Measurements from ENCODE around the gene NUSAP1. TPM values are rescaled to one million over a fixed set of nuclear protein-coding genes. Genes with fewer than 3 reads are reported as not detected.
"Not testable (repeated sequence)": the region's sequence is repeated elsewhere in the genome, so short reads cannot be mapped to it uniquely, and the experiment has no call there.

Gene NUSAP1
- total RNA-seq, result 12.5 and 28.8 TPM in 2 replicates

- peak; percentile 100 for DNase-seq (ENCODE audit: low read depth in 2 of 2)
Measured at GRCh38 chr15:41332194-41333025, at the start of gene NUSAP1, which contains the start of gene OIP5. NUSAP1 (plus strand) TSS chr15:41332881; CDS start chr15:41332958, 77 bp downstream. OIP5 (minus strand) TSS chr15:41332591; CDS start chr15:41332561, 30 bp downstream.

- DNase-seq (ENCODE audit: low read depth in 2 of 2), result not testable (repeated sequence)
Measured at GRCh38 chr15:41282980-41283652, 49.6 kb upstream of the NUSAP1 start.

- peak; percentile 99 for DNase-seq (ENCODE audit: low read depth in 2 of 2)
Measured at GRCh38 chr15:41283653-41284426, 48.8 kb upstream of the NUSAP1 start.

GRCh38 chr15:41284427-41285177 lies 48.1 kb upstream of the NUSAP1 start:
- peak; percentile 21 to 41 for DNase-seq (ENCODE audit: low read depth in 2 of 2)

- DNase-seq (ENCODE audit: low read depth in 2 of 2), result no peak
Measured at GRCh38 chr15:41285285-41285684, 47.4 kb upstream of the NUSAP1 start.

- no peak for DNase-seq (ENCODE audit: low read depth in 2 of 2)
Measured at GRCh38 chr15:41286665-41287333, 45.9 kb upstream of the NUSAP1 start.

GRCh38 chr15:41288464-41288863 lies 44.2 kb upstream of the NUSAP1 start:
- DNase-seq (ENCODE audit: low read depth in 2 of 2), result no peak

GRCh38 chr15:41289953-41290352 lies 42.7 kb upstream of the NUSAP1 start:
- DNase-seq (ENCODE audit: low read depth in 2 of 2), result no peak

GRCh38 chr15:41291065-41291631 lies 41.5 kb upstream of the NUSAP1 start:
- DNase-seq (ENCODE audit: low read depth in 2 of 2), result no peak

GRCh38 chr15:41292521-41292920 lies 40.2 kb upstream of the NUSAP1 start:
- DNase-seq (ENCODE audit: low read depth in 2 of 2), result no peak

GRCh38 chr15:41301139-41301538 lies 31.5 kb upstream of the NUSAP1 start:
- DNase-seq (ENCODE audit: low read depth in 2 of 2), result not testable (repeated sequence)

GRCh38 chr15:41301587-41301986 lies 31.1 kb upstream of the NUSAP1 start:
- no peak for DNase-seq (ENCODE audit: low read depth in 2 of 2)

GRCh38 chr15:41304149-41304770 lies 28.4 kb upstream of the NUSAP1 start:
- DNase-seq (ENCODE audit: low read depth in 2 of 2), result no peak

GRCh38 chr15:41307679-41308078 lies 25.0 kb upstream of the NUSAP1 start:
- DNase-seq (ENCODE audit: low read depth in 2 of 2), result no peak

GRCh38 chr15:41309226-41309905 lies 23.3 kb upstream of the NUSAP1 start:
- no peak for DNase-seq (ENCODE audit: low read depth in 2 of 2)

- not testable (repeated sequence) for DNase-seq (ENCODE audit: low read depth in 2 of 2)
Measured at GRCh38 chr15:41320805-41321330, 11.8 kb upstream of the NUSAP1 start.

GRCh38 chr15:41323611-41324010 lies 9.1 kb upstream of the NUSAP1 start:
- DNase-seq (ENCODE audit: low read depth in 2 of 2), result no peak

- no peak for DNase-seq (ENCODE audit: low read depth in 2 of 2)
Measured at GRCh38 chr15:41331281-41331680, 1.4 kb upstream of the NUSAP1 start.

- no peak for DNase-seq (ENCODE audit: low read depth in 2 of 2)
Measured at GRCh38 chr15:41331833-41332193, 868 bp upstream of the NUSAP1 start.

Data from lung microvascular endothelial cell (primary cell).